ENCODE measurements around the gene MVB12B.

MVB12B gene

GRCh38 chr9:126419475-126419874 is 92.8 kb downstream of the MVB12B start:
- H3K4me1 ChIP-seq (ENCODE audit: low read length), result no peaks in the 10 kb centered on the region

GRCh38 chr9:126420135-126420534 is 93.5 kb downstream of the MVB12B start:
- H3K27ac ChIP-seq (ENCODE audit: low read length), result no peak overlapping the region
- H4K20me1 ChIP-seq (ENCODE audit: insufficient read depth, low read length), result 0 out of 2 replicates have a peak, but pooled peaks cover 4% of the 10 kb centered on the region
- H3K27me3 ChIP-seq (ENCODE audit: low read depth, low read length), result peaks cover 9% of the 10 kb centered on the region; the same call in 1 of the 2 replicates
- H3K4me2 ChIP-seq (ENCODE audit: low read length), result no peak overlapping the region
- no peak overlapping the region for H2AFZ ChIP-seq (ENCODE audit: low read depth, low read length)
- no peaks in the 10 kb centered on the region for H3K4me1 ChIP-seq (ENCODE audit: low read length)
- no peak overlapping the region for H3K9ac ChIP-seq (ENCODE audit: low read length)
- TF ChIP-seq EZH2phosphoT487 (IDR thresholded peaks at IDR 0.05; ENCODE audit: low read depth) (no peak), CTCF (IDR thresholded peaks at IDR 0.05; ENCODE audit: low read depth, low read length) (no peak)
- H3K4me3 ChIP-seq (ENCODE audit: low read length), result no peak overlapping the region
- H3K79me2 ChIP-seq (ENCODE audit: low read length), result no peaks in the 10 kb centered on the region
- no peaks in the 10 kb centered on the region for H3K9me3 ChIP-seq (ENCODE audit: insufficient read depth, low read length)
- H3K36me3 ChIP-seq (replicated peaks; ENCODE audit: low read depth, low read length), result no peaks in the 10 kb centered on the region

More at GRCh38 chr9:126419475-126419874, 92.8 kb downstream of the MVB12B start:
- H3K27ac ChIP-seq (ENCODE audit: low read length), result no peak overlapping the region
- no peak overlapping the region for H2AFZ ChIP-seq (ENCODE audit: low read depth, low read length)
- no peaks in the 10 kb centered on the region for H3K79me2 ChIP-seq (ENCODE audit: low read length)
- H3K4me3 ChIP-seq (ENCODE audit: low read length), result no peak overlapping the region
- no peak overlapping the region for H3K4me2 ChIP-seq (ENCODE audit: low read length)
- no peak overlapping the region for H3K9ac ChIP-seq (ENCODE audit: low read length)
- 0 out of 2 replicates have a peak, but pooled peaks cover 4% of the 10 kb centered on the region for H4K20me1 ChIP-seq (ENCODE audit: insufficient read depth, low read length)
- H3K27me3 ChIP-seq (ENCODE audit: low read depth, low read length), result peaks cover 8% of the 10 kb centered on the region; the same call in 1 of the 2 replicates
- H3K9me3 ChIP-seq (ENCODE audit: insufficient read depth, low read length), result no peaks in the 10 kb centered on the region
- no peaks in the 10 kb centered on the region for H3K36me3 ChIP-seq (replicated peaks; ENCODE audit: low read depth, low read length)
- no peak for TF ChIP-seq EZH2phosphoT487 (IDR thresholded peaks at IDR 0.05; ENCODE audit: low read depth)

GRCh38 chr9:126420643-126421564 is 94.3 kb downstream of the MVB12B start:
- H3K4me3 ChIP-seq (ENCODE audit: low read length), result no peak overlapping the region
- H4K20me1 ChIP-seq (ENCODE audit: insufficient read depth, low read length), result 0 out of 2 replicates have a peak, but pooled peaks cover 3% of the 10 kb centered on the region
- no peaks in the 10 kb centered on the region for H3K36me3 ChIP-seq (replicated peaks; ENCODE audit: low read depth, low read length)
- peaks cover 6% of the 10 kb centered on the region; the same call in 1 of the 2 replicates for H3K27me3 ChIP-seq (ENCODE audit: low read depth, low read length)
- H3K27ac ChIP-seq (ENCODE audit: low read length), result no peak overlapping the region
- no peak for TF ChIP-seq EZH2phosphoT487 (IDR thresholded peaks at IDR 0.05; ENCODE audit: low read depth)
- no peak for TF ChIP-seq CTCF (IDR thresholded peaks at IDR 0.05; ENCODE audit: low read depth, low read length)
- no peak overlapping the region for H3K9ac ChIP-seq (ENCODE audit: low read length)
- no peak overlapping the region for H3K4me2 ChIP-seq (ENCODE audit: low read length)
- no peaks in the 10 kb centered on the region for H3K79me2 ChIP-seq (ENCODE audit: low read length)
- no peaks in the 10 kb centered on the region for H3K9me3 ChIP-seq (ENCODE audit: insufficient read depth, low read length)
- no peak overlapping the region for H2AFZ ChIP-seq (ENCODE audit: low read depth, low read length)
- no peaks in the 10 kb centered on the region for H3K4me1 ChIP-seq (ENCODE audit: low read length)

- no peaks in the 10 kb centered on the region for H3K4me1 ChIP-seq (ENCODE audit: low read length)
- no peak overlapping the region for H3K4me2 ChIP-seq (ENCODE audit: low read length)
- H3K36me3 ChIP-seq (replicated peaks; ENCODE audit: low read depth, low read length), result no peaks in the 10 kb centered on the region
- TF ChIP-seq CTCF (IDR thresholded peaks at IDR 0.05; ENCODE audit: low read depth, low read length) (no peak), EZH2phosphoT487 (IDR thresholded peaks at IDR 0.05; ENCODE audit: low read depth) (no peak)
- no peak overlapping the region for H3K9ac ChIP-seq (ENCODE audit: low read length)
- H3K4me3 ChIP-seq (ENCODE audit: low read length), result no peak overlapping the region
- no peak overlapping the region for H2AFZ ChIP-seq (ENCODE audit: low read depth, low read length)
- H3K9me3 ChIP-seq (ENCODE audit: insufficient read depth, low read length), result no peaks in the 10 kb centered on the region
- peaks cover 15% of the 10 kb centered on the region for H3K27me3 ChIP-seq (ENCODE audit: low read depth, low read length)
- H3K79me2 ChIP-seq (ENCODE audit: low read length), result no peaks in the 10 kb centered on the region
- H4K20me1 ChIP-seq (ENCODE audit: insufficient read depth, low read length), result no peaks in the 10 kb centered on the region
- H3K27ac ChIP-seq (ENCODE audit: low read length), result no peak overlapping the region
These were observed 95.2 kb downstream of the MVB12B start for GRCh38 chr9:126421567-126422428.

Data from OCI-LY3 (cell line).